HG03135 (cell line): ENCODE results near the gene PTPN23.
"Not testable (repeated sequence)": the region's sequence is repeated elsewhere in the genome, so short reads cannot be mapped to it uniquely, and the experiment has no call there.

Experiments used
- ATAC-seq: cut with Tn5 transposase; IDR thresholded peaks from one replicate; pipeline ENCODE4 v1.9.1; 2021; ENCODE audit warnings: mild to moderate bottlenecking, moderate library complexity; ENCODE audit not compliant: unreplicated experiment

Gene PTPN23

GRCh38 chr3:47440131-47440530, 59.3 kb downstream of the PTPN23 start:
- ATAC-seq = no peak

GRCh38 chr3:47441796-47442551, 61.2 kb downstream of the PTPN23 start:
- ATAC-seq = no peak

- no peak for ATAC-seq
These were observed 62.8 kb downstream of the PTPN23 start for GRCh38 chr3:47443611-47443995.

GRCh38 chr3:47444103-47444502, 63.3 kb downstream of the PTPN23 start:
- ATAC-seq = no peak

- ATAC-seq = no peak
These were observed 71.8 kb downstream of the PTPN23 start for GRCh38 chr3:47452453-47453215.

GRCh38 chr3:47455806-47456452, 75.1 kb downstream of the PTPN23 start:
- ATAC-seq = no peak

GRCh38 chr3:47456984-47457383, 76.2 kb downstream of the PTPN23 start:
- no peak for ATAC-seq

GRCh38 chr3:47459534-47460085, 78.8 kb downstream of the PTPN23 start:
- ATAC-seq = not testable (repeated sequence)
